LNCaP clone FGC (cell line): Measurements from ENCODE around the gene INPP4B.

Experiments used
- DNase-seq: peaks from one replicate; pipeline ENCODE4 v3.0.0-alpha.2; 2011; ENCODE audit warnings: low read depth
- H3K4me3 ChIP-seq: 2 replicates; pipeline ENCODE4 v1.5.1; 2011; ENCODE audit warnings: mild to moderate bottlenecking, low read depth, low read length, control low read depth
- CTCF ChIP-seq: IDR thresholded peaks from 2 replicates; pipeline ENCODE4 v1.5.1; 2012; ENCODE audit warnings: mild to moderate bottlenecking; ENCODE audit not compliant: control insufficient read depth, insufficient read depth; ENCODE audit errors: extremely low read depth

Gene INPP4B

GRCh38 chr4:142363686-142364085, 482.4 kb downstream of the INPP4B start:
- no peak for DNase-seq
- TF ChIP-seq CTCF, result no peak
- H3K4me3 ChIP-seq, result no peak overlapping the region

GRCh38 chr4:142361981-142362380, 484.1 kb downstream of the INPP4B start:
- no peak for TF ChIP-seq CTCF
- DNase-seq, result no peak
- no peak overlapping the region for H3K4me3 ChIP-seq

- TF ChIP-seq CTCF, result no peak
- DNase-seq, result no peak
- H3K4me3 ChIP-seq, result no peak overlapping the region
These were observed 485.4 kb downstream of the INPP4B start for GRCh38 chr4:142360657-142361056.

- no peak for TF ChIP-seq CTCF
- no peak overlapping the region for H3K4me3 ChIP-seq
- no peak for DNase-seq
These were observed 487.4 kb downstream of the INPP4B start for GRCh38 chr4:142358656-142359055.

GRCh38 chr4:142356801-142357200, 489.3 kb downstream of the INPP4B start:
- DNase-seq, result no peak
- H3K4me3 ChIP-seq, result no peak overlapping the region
- TF ChIP-seq CTCF, result no peak

GRCh38 chr4:142356118-142356759, 489.9 kb downstream of the INPP4B start:
- no peak overlapping the region for H3K4me3 ChIP-seq
- no peak for DNase-seq
- TF ChIP-seq CTCF, result no peak

GRCh38 chr4:142355421-142355930, 490.6 kb downstream of the INPP4B start:
- DNase-seq, result no peak
- H3K4me3 ChIP-seq, result no peak overlapping the region
- TF ChIP-seq CTCF, result no peak
